PC-3 (cell line): Measurements from ENCODE around the gene WASHC1. TPM values are rescaled to one million over a fixed set of nuclear protein-coding genes. Genes with fewer than 3 reads are reported as not detected.
"Not testable (repeated sequence)": the region's sequence is repeated elsewhere in the genome, so short reads cannot be mapped to it uniquely, and the experiment has no call there.

ENCODE experiments used
- ATAC-seq: fragments of 200-7000 bp; cut with Tn5 transposase; 2 replicates; pipeline ENCODE4 v1.9.1; 2020; ENCODE audit warnings: mild to moderate bottlenecking, moderate library complexity
- Bru-seq: library from RNA; stranded (reverse); fragments of 400-500 nt; gene quantifications from one replicate; lab custom pipeline; 2021; lab: Mats Ljungman, UMichigan
- BruChase-seq, 2 experiments: library from RNA; stranded (reverse); fragments of 400-500 nt; gene quantifications; one replicate each; lab custom pipeline; 2021; lab: Mats Ljungman, UMichigan
- BruUV-seq: library from RNA; stranded (reverse); fragments of 400-500 nt; replicated peaks from 2 replicates; lab custom pipeline; 2021; lab: Mats Ljungman, UMichigan
- CTCF ChIA-PET: fragments of 300-600 bp; sonication (Branson Sonifier 250); formaldehyde crosslinking; loops from one replicate; lab custom pipeline; 2022; ENCODE audit warnings: antibody characterized with exemption; lab: Charles Lee
- POLR2A ChIA-PET: fragments of 300-600 bp; sonication (Branson Sonifier 250); formaldehyde crosslinking; loops from one replicate; lab custom pipeline; 2022; ENCODE audit warnings: antibody characterized with exemption; ENCODE audit not compliant: unreplicated experiment; lab: Charles Lee
- DNase-seq: peaks from one replicate; pipeline ENCODE4 v3.0.0-alpha.2; 2015
- H2AFZ ChIP-seq: fragments of 300-600 bp; sonication (generic); 2 replicates; pipeline ENCODE4 v1.6.0; 2016; ENCODE audit warnings: antibody characterized with exemption, low read length
- H3F3A ChIP-seq: fragments of 300-600 bp; sonication (generic); one replicate; pipeline ENCODE4 v1.6.0; 2017; ENCODE audit warnings: antibody characterized with exemption, low read length, control low read depth, mild to moderate bottlenecking; ENCODE audit not compliant: unreplicated experiment
- H3K27ac ChIP-seq: fragments of 300-600 bp; sonication (generic); 2 replicates; pipeline ENCODE4 v1.5.1; 2016; ENCODE audit warnings: mild to moderate bottlenecking, low read length
- H3K27me3 ChIP-seq: fragments of 300-600 bp; sonication (generic); 2 replicates; pipeline ENCODE4 v1.6.1; 2016; ENCODE audit warnings: low read length, mixed read lengths
- H3K36me3 ChIP-seq: fragments of 300-600 bp; sonication (generic); 2 replicates; pipeline ENCODE4 v1.6.1; 2016; ENCODE audit warnings: low read depth, mixed run types, low read length, mixed read lengths
- H3K4me1 ChIP-seq: fragments of 300-600 bp; sonication (generic); 2 replicates; pipeline ENCODE4 v1.5.1; 2016; ENCODE audit warnings: low read length; ENCODE audit not compliant: insufficient read depth
- H3K4me2 ChIP-seq: fragments of 300-600 bp; sonication (generic); 2 replicates; pipeline ENCODE4 v1.6.0; 2016; ENCODE audit warnings: low read length
- H3K4me3 ChIP-seq: fragments of 300-600 bp; sonication (generic); 2 replicates; pipeline ENCODE4 v1.5.1; 2016; ENCODE audit warnings: mild to moderate bottlenecking, low read length, mixed read lengths
- H3K79me2 ChIP-seq: fragments of 300-600 bp; sonication (generic); 2 replicates; pipeline ENCODE4 v1.6.1; 2017; ENCODE audit warnings: low read length, mixed read lengths
- H3K9ac ChIP-seq: fragments of 300-600 bp; sonication (generic); 2 replicates; pipeline ENCODE4 v1.6.0; 2016; ENCODE audit warnings: mild to moderate bottlenecking, low read length
- H3K9me2 ChIP-seq: fragments of 300-600 bp; sonication (generic); replicated peaks from 2 replicates; pipeline ENCODE4 v1.6.1; 2016; ENCODE audit warnings: mixed run types, low read length, mixed read lengths
- H3K9me3 ChIP-seq: fragments of 300-600 bp; sonication (generic); 2 replicates; pipeline ENCODE4 v1.6.1; 2016; ENCODE audit warnings: low read length, mixed read lengths
- H4K20me1 ChIP-seq: fragments of 300-600 bp; sonication (generic); 2 replicates; pipeline ENCODE4 v1.6.1; 2016; ENCODE audit warnings: low read length, mixed read lengths
- intact Hi-C: fragments of 100-400 bp; cut with micrococcal nuclease; formaldehyde crosslinking; loops from 2 replicates; pipeline ENCODE4 v1.9.0; 2023
- long read RNA-seq: library from polyadenylated mRNA; unstranded; transcript quantifications from one replicate; pipeline ENCODE4 v2.0.0, GENCODE V29; 2021; ENCODE audit not compliant: unreplicated experiment
- total RNA-seq: library from RNA; depleted of rRNA; stranded (reverse); fragments of >200 nt; gene quantifications from 2 replicates; pipeline ENCODE4 v1.2.3, GENCODE V29; 2014; rRNA removed

WASHC1 gene, protein sequence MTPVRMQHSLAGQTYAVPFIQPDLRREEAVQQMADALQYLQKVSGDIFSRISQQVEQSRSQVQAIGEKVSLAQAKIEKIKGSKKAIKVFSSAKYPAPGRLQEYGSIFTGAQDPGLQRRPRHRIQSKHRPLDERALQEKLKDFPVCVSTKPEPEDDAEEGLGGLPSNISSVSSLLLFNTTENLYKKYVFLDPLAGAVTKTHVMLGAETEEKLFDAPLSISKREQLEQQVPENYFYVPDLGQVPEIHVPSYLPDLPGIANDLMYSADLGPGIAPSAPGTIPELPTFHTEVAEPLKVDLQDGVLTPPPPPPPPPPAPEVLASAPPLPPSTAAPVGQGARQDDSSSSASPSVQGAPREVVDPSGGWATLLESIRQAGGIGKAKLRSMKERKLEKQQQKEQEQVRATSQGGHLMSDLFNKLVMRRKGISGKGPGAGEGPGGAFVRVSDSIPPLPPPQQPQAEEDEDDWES
- total RNA-seq, result 21.7 and 22.9 TPM in 2 replicates
- Bru-seq, nascent RNA, result percentile 88 among the genes with signal in this experiment
- percentile 88 among the genes with signal in this experiment for BruChase-seq, experiment 1, labeled RNA remaining after a 6-hour chase
- percentile 90 among the genes with signal in this experiment for BruChase-seq, experiment 2, labeled RNA remaining after a 2-hour chase
- long read RNA-seq, partial matches to known transcripts, result 2 of 34 reads
- long read RNA-seq, other reads (novel, unspliced or antisense), result 32 of 34 reads

DNA sequence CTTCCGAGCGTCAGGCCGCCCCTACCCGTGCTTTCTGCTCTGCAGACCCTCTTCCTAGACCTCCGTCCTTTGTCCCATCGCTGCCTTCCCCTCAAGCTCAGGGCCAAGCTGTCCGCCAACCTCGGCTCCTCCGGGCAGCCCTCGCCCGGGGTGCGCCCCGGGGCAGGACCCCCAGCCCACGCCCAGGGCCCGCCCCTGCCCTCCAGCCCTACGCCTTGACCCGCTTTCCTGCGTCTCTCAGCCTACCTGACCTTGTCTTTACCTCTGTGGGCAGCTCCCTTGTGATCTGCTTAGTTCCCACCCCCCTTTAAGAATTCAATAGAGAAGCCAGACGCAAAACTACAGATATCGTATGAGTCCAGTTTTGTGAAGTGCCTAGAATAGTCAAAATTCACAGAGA is at the start of gene WASHC1:
Gene WASHC1 (minus strand): TSS at position 101 of the 400 bp plus-strand sequence. CDS start 4,457 bp downstream, outside the sequence.
- H3K27ac ChIP-seq, H3K9me2 ChIP-seq, H2AFZ ChIP-seq, BruUV-seq, H3K27me3 ChIP-seq, CTCF ChIA-PET, POLR2A ChIA-PET, H4K20me1 ChIP-seq, H3K36me3 ChIP-seq, DNase-seq, H3K9ac ChIP-seq, ATAC-seq, H3K79me2 ChIP-seq, intact Hi-C loops, H3K4me2 ChIP-seq, H3F3A ChIP-seq, H3K4me1 ChIP-seq, H3K9me3 ChIP-seq: not testable (repeated sequence)
- peak within 1 kb of the TSS; percentile 59 for H3K4me3 ChIP-seq

DNA sequence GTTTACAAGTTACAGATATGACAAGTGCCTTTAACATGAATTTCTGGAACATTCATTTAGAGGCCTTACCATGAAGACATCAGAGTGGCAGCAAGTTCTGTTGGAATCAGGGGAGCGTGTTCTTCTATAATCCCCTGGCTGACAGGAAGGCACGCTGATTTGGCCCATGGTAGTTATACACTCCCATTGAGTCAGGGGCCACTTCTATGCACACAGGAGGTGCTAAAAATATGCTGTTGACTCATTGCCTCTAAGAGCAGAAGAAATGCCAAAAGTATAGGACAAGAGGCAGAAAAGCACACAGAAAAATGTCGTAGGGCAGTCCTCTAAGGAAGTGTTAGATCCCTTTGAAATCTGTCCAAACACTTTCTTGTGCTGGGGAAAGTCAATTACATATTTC is 49.1 kb upstream of the WASHC1 start:
- H2AFZ ChIP-seq, H4K20me1 ChIP-seq, H3K9me2 ChIP-seq, H3F3A ChIP-seq, H3K9ac ChIP-seq, intact Hi-C loops, CTCF ChIA-PET, H3K27me3 ChIP-seq, BruUV-seq, H3K9me3 ChIP-seq, H3K4me3 ChIP-seq, H3K36me3 ChIP-seq, H3K79me2 ChIP-seq, POLR2A ChIA-PET: not testable (repeated sequence)
- Histone ChIP-seq H3K27ac (peak overlapping the region; percentile 71), H3K4me2 (peak overlapping the region; percentile 59), H3K4me1 (peaks cover 11% of the 10 kb centered on the region; the same call in 1 of the 2 replicates)
- ATAC-seq (peak; percentile 29), DNase-seq (peak; percentile 44)

DNA sequence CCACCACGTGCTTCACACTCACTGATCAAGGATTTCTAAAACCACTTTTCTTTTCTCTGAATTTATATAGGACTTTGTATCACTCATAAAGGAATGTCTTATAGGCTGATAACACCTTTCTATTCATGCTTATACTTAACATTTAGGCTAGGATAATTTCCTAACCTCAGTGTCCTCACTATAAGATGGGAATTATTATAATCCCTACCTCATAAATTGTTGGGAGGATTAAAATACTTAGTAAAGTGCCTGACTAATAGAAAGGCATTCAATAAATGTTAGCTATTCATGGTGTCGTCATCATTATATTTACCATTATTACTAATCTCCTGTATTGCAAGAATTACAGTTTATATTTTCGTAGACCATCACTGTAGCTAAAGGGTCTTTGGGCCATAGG is 47.1 kb upstream of the WASHC1 start:
- H3K9me2 ChIP-seq, POLR2A ChIA-PET, H2AFZ ChIP-seq, DNase-seq, H3K4me2 ChIP-seq, intact Hi-C loops, BruUV-seq, H3K79me2 ChIP-seq, H3K4me1 ChIP-seq, H3K36me3 ChIP-seq, H3K27me3 ChIP-seq, H3K9me3 ChIP-seq, H3K9ac ChIP-seq, H3F3A ChIP-seq, H3K4me3 ChIP-seq, H4K20me1 ChIP-seq, CTCF ChIA-PET: not testable (repeated sequence)
- peak; percentile 59 for ATAC-seq
- H3K27ac ChIP-seq, result peak overlapping the region; percentile 82

DNA sequence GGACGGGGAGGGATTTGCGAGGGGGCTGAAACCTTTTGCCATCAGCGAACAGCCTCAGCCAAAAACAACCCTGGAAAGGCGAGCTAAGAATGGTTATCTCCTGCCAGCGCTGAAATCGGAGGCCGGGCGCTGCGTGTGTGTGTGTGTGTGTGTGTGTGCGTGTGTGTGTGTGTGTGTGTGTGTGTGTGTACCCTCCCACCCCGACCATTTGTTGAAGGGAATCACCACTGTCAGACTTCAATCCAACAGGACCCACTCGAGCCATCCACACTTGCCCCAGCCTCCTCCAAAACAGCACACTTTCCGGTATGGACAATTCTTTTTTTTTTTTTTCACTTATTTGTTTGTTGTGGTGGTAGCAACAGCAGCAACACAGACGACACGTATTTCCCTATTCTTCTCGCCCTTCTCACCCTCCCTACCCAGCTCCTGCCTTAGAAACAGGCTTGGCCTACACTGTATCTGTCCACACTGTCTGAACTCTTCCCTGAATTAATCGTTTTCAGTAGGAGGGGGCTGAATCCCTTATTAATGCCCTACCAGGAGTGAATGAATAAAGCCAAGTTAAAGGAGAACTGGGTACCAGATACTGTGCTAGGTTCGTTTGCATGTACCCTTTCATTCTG is 44.8 kb upstream of the WASHC1 start:
- ATAC-seq, H3K27me3 ChIP-seq, intact Hi-C loops, H2AFZ ChIP-seq, H3K9me3 ChIP-seq, H4K20me1 ChIP-seq, H3K79me2 ChIP-seq, H3K4me3 ChIP-seq, H3K36me3 ChIP-seq, POLR2A ChIA-PET, H3F3A ChIP-seq, DNase-seq, H3K9ac ChIP-seq, H3K9me2 ChIP-seq, CTCF ChIA-PET, H3K4me1 ChIP-seq: not testable (repeated sequence)
- Histone ChIP-seq H3K27ac (peak overlapping the region; percentile 73), H3K4me2 (peak overlapping the region; percentile 31; the same call in 1 of the 2 replicates)
- TSS peak; percentile 4 for BruUV-seq

DNA sequence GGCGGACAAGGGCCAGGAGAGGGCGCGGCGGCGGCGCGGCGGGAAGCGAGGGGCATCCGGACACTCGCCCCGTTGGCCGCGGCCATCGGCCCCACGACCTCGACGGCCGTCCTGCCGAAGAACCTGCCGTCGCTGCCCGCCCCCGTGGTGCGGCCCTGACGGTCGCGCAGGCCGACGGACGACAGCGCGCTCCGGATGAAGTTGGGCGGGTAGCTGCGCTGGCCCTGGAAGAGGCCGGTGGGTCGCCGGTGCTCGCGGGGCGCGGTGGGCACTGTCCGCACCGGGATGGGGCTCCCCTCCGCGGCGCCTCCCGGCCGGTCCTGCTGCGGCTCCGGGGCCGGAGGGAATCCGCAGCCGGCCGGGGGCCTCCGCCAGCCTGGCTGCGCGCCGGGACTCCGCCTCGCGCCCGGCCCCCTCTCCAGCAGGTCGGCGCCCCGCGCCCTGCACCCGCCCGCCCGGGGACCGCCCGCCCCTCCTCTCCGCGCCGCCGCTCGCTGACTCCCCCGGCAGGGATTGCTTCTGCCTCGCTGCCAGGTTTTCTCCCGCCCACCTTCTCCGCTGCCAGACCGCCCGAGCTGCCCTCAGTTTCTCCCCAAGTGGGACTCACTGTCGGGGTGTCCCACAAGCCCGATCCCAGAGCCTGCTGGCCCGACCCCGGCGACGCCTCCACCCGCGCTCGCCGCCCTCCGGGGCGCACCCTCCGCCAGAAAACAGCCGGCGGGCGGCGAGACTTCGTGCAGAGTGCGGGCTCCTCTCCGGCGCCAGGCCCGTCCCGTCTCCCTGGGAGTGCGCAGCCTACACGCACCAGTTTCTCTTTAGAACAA is 44.0 kb upstream of the WASHC1 start:
- H4K20me1 ChIP-seq, H3K9me3 ChIP-seq, H3K4me3 ChIP-seq, BruUV-seq, H3K36me3 ChIP-seq, intact Hi-C loops, H3K79me2 ChIP-seq, H3K9me2 ChIP-seq, H3K27ac ChIP-seq, H3K27me3 ChIP-seq, DNase-seq, CTCF ChIA-PET, ATAC-seq, H3K9ac ChIP-seq, H3K4me2 ChIP-seq, H3K4me1 ChIP-seq, H2AFZ ChIP-seq, H3F3A ChIP-seq, POLR2A ChIA-PET: not testable (repeated sequence)
